ENCODE data around the gene DUSP19.

DUSP19 gene

GRCh38 chr2:183125659-183126341 is 47.3 kb downstream of the DUSP19 start:
- no peak for DNase-seq (ENCODE audit: low spot score)

- DNase-seq (ENCODE audit: low spot score), result no peak
Measured at GRCh38 chr2:183126635-183127034, 48.1 kb downstream of the DUSP19 start.

- DNase-seq (ENCODE audit: low spot score), result no peak
Measured at GRCh38 chr2:183134016-183134415, 55.5 kb downstream of the DUSP19 start.

GRCh38 chr2:183148955-183149354 is 70.4 kb downstream of the DUSP19 start:
- DNase-seq (ENCODE audit: low spot score), result no peak

GRCh38 chr2:183149489-183149888 is 70.9 kb downstream of the DUSP19 start:
- no peak for DNase-seq (ENCODE audit: low spot score)

All from pons (tissue), 1 donor.